Type B pancreatic cell (in vitro differentiated cells): Measurements from ENCODE around the gene WDR48. TPM values are rescaled to one million over a fixed set of nuclear protein-coding genes. Genes with fewer than 3 reads are reported as not detected.

Source experiments
- DNase-seq: peaks from one replicate; pipeline ENCODE4 v3.0.0; 2021; ENCODE audit warnings: mixed read lengths; ENCODE audit not compliant: unreplicated experiment; ENCODE audit errors: extremely low spot score
- H3K27ac Mint-ChIP-seq: 2 replicates; pipeline ENCODE4 v1.8.0; 2021; ENCODE audit warnings: mild to moderate bottlenecking, mixed read lengths
- H3K27me3 Mint-ChIP-seq: 2 replicates; pipeline ENCODE4 v1.8.0; 2021; ENCODE audit warnings: mixed read lengths
- H3K36me3 Mint-ChIP-seq: 2 replicates; pipeline ENCODE4 v1.8.0; 2021; ENCODE audit warnings: mixed read lengths
- H3K4me1 Mint-ChIP-seq: one replicate; pipeline ENCODE4 v1.8.0; 2021; ENCODE audit warnings: mixed read lengths; ENCODE audit not compliant: unreplicated experiment
- H3K4me3 Mint-ChIP-seq: 2 replicates; pipeline ENCODE4 v1.8.0; 2021; ENCODE audit warnings: mild to moderate bottlenecking, mixed read lengths
- H3K9me3 Mint-ChIP-seq: 2 replicates; pipeline ENCODE4 v1.8.0; 2021; ENCODE audit warnings: mixed read lengths
- total RNA-seq: library from RNA; stranded (reverse); gene quantifications from 2 replicates; pipeline ENCODE4 v1.2.1, GENCODE V29; 2021; ENCODE audit warnings: low replicate concordance
- TF ChIP-seq, protein P1 (sequence below): fragments of 200-600 bp; sonication (generic); conservative IDR thresholded peaks from 2 replicates; pipeline ENCODE4 v1.5.0; 2021; ENCODE audit warnings: antibody characterized with exemption, mild to moderate bottlenecking

Gene WDR48
- total RNA-seq, 1 donor from 2014 or later: 61.4 TPM

DNA sequence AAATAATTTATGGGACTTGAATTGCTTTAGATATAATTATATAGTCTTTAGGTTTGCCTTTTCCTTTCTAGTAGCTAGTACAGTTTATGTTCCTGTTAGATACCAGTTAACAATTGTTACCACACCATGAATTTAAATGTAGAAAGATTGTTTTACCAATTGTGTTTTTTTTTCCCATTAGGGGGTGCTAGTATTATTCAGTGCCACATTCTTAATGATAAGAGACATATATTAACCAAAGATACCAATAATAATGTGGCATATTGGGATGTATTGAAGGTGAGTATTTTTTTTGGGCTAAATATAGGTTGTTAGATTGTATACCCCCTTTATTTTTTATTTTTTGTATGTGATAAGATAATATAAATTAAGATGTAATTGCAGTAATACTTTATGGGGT, 27.7 kb downstream of the WDR48 start:
- Mint-ChIP-seq H3K4me1 (no peaks in the 10 kb centered on the region), H3K4me3 (no peak overlapping the region), H3K9me3 (no peaks in the 10 kb centered on the region), H3K27ac (no peak overlapping the region), H3K36me3 (peaks cover 44% of the 10 kb centered on the region), H3K27me3 (no peaks in the 10 kb centered on the region)
- TF ChIP-seq, protein P1, sequence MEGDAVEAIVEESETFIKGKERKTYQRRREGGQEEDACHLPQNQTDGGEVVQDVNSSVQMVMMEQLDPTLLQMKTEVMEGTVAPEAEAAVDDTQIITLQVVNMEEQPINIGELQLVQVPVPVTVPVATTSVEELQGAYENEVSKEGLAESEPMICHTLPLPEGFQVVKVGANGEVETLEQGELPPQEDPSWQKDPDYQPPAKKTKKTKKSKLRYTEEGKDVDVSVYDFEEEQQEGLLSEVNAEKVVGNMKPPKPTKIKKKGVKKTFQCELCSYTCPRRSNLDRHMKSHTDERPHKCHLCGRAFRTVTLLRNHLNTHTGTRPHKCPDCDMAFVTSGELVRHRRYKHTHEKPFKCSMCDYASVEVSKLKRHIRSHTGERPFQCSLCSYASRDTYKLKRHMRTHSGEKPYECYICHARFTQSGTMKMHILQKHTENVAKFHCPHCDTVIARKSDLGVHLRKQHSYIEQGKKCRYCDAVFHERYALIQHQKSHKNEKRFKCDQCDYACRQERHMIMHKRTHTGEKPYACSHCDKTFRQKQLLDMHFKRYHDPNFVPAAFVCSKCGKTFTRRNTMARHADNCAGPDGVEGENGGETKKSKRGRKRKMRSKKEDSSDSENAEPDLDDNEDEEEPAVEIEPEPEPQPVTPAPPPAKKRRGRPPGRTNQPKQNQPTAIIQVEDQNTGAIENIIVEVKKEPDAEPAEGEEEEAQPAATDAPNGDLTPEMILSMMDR: no peak
- DNase-seq: no peak

DNA sequence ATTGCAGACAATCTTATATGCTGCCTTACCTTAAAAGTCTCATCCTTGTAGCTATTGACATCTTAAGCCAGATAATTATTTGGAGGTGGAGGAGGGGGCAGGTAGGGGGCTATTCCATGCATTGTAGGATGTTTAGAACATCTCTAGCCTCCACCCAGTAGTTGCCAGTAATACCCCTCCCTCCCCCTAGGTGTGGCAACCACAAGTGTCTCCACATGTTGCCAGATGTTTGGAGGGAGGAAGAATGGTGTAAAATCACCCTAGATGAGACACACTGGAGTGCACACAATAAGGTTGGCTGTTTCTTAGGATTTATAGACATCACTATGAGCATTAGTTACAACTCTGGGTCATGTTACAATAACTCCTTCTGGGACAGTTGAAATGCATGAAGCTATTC, 28.2 kb downstream of the WDR48 start:
- H3K9me3 Mint-ChIP-seq: no peaks in the 10 kb centered on the region
- no peaks in the 10 kb centered on the region for H3K27me3 Mint-ChIP-seq
- H3K4me1 Mint-ChIP-seq: no peaks in the 10 kb centered on the region
- H3K27ac Mint-ChIP-seq: no peak overlapping the region
- no peak for DNase-seq
- TF ChIP-seq, protein P1: no peak
- H3K4me3 Mint-ChIP-seq: no peak overlapping the region
- H3K36me3 Mint-ChIP-seq: peaks cover 40% of the 10 kb centered on the region

DNA sequence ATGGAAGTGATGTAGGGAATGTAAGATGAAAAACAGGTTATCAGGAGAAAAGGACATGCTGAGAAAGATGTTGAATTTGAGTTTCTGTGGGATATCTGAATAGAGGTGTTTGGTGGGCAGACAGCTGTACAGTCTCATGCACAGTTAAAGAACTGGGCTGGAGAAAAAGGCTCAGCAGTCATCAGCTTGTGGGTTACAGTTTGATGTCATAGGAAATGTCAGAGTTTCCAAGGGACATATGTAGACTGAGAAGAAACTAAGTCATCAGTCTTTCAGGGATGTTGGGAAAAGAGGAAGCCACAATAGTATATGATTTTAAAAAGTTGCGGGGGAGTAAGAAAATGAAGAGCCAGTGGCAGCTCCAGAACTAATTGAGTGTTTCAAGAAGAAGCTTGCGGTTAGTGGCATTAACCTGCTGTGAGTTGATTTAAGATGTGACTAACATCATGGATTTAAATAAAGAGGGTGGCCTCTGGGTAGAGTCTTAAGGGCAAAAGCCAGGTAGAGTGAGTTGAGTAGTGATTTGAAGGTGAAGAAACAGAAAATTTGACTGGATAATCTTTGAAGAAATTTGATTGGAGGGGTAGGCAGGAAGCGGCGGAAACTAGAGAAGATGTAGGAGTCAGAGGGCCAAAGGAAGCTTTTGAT, 31.0 kb downstream of the WDR48 start:
- peaks cover 38% of the 10 kb centered on the region for H3K36me3 Mint-ChIP-seq

DNA sequence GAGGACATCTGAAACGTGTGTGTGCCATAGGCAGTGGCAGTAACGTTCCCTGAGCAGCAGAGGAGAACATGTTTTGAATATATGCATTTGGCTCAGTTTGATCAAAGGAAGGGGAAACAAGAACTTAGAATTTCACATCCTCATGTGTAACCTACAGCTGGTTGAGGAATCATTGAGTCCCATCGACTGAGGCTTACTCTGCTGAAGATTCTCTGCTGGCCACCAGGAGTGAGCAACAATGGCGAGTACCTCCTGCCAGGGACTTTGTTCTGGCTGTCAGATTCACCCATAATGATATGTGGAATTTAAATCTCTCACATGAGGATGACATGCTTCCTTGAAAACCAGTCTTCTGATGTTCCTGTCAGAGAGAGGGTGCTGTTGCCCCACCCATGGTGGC, 34.3 kb downstream of the WDR48 start:
- TF ChIP-seq, protein P1: no peak
- peaks cover 36% of the 10 kb centered on the region for H3K36me3 Mint-ChIP-seq
- no peak overlapping the region for H3K4me3 Mint-ChIP-seq
- no peak overlapping the region for H3K27ac Mint-ChIP-seq
- DNase-seq: no peak
- no peaks in the 10 kb centered on the region for H3K9me3 Mint-ChIP-seq
- no peaks in the 10 kb centered on the region for H3K4me1 Mint-ChIP-seq
- no peaks in the 10 kb centered on the region for H3K27me3 Mint-ChIP-seq

More for the DNA sequence above, 31.0 kb downstream of the WDR48 start:
- H3K4me1 Mint-ChIP-seq: no peaks in the 10 kb centered on the region
- no peak overlapping the region for H3K4me3 Mint-ChIP-seq
- H3K27me3 Mint-ChIP-seq: no peaks in the 10 kb centered on the region
- DNase-seq: no peak
- H3K9me3 Mint-ChIP-seq: no peaks in the 10 kb centered on the region
- H3K27ac Mint-ChIP-seq: no peak overlapping the region
- TF ChIP-seq, protein P1: no peak

DNA sequence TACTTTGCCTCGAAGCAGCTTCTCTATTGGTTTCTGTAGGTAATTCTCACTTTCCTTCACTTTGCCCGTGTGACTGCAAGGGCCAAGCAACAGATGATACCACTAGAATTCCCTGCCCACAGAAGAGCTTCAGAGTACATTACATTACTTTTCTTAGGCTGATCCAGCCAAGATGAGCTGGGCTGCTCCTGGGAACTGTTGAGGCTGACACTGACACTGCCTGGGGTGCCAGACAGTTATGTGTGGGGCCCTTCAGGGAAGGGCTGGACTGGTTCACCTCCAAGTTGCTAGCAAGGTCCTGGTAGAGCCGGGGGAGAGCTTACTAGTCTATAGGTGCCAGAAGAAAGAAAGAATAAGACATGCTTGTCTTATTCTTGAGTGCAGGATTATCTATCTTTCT, 36.6 kb downstream of the WDR48 start:
- Mint-ChIP-seq H3K27me3 (no peaks in the 10 kb centered on the region), H3K4me1 (no peaks in the 10 kb centered on the region), H3K27ac (no peak overlapping the region), H3K9me3 (no peaks in the 10 kb centered on the region), H3K4me3 (no peak overlapping the region), H3K36me3 (peaks cover 26% of the 10 kb centered on the region)
- DNase-seq: no peak
- TF ChIP-seq, protein P1: no peak
